Effector CD8-positive, alpha-beta T cell (primary cell): Measurements from ENCODE around the gene SPATA18.
"Not testable (repeated sequence)": the region's sequence is repeated elsewhere in the genome, so short reads cannot be mapped to it uniquely, and the experiment has no call there.

Source experiments
- DNase-seq: peaks from one replicate; lab custom pipeline; 2025; lab: John Stamatoyannopoulos, UW

Gene SPATA18

DNA sequence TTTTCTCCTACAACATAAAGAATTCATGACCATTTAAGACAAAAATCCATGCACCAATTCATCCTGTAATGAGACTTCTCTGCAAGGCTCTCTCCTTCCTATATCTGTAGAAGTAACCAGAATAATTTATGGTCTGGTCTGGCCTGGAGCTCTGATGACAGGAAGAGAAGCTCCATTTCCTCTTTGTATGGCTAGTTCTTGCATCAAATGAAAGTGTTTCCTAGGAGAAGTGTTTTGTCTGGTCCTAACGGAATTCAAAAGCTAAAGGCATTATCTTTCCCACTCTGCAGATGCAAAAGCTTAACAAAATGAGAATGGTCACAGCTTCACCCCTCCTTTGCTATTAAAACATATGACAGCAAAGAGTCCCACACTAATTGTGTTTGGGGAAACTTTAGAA lies 55.1 kb downstream of the SPATA18 start:
- DNase-seq: no peak

- no peak for DNase-seq
These were observed 55.6 kb downstream of the SPATA18 start for GRCh38 chr4:52106660-52107059.

DNA sequence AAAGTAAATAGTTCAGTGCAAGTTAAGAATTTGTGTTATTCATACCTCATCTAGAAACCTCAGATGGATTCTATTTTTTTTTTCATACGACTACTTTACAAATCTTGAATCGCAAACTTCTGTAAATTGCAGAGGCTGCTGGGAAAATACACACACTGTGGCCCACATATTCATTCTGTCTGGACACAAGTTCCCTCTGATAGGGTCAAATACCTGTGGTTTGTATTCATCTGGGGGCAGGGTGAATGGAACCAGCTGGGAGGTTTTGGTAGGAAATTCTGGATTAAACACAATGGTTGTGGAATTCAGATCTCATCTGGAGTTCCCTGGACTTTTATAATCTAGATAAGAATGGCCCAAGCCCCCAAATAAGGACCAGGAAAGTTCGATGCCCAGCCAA lies 56.2 kb downstream of the SPATA18 start:
- no peak for DNase-seq

GRCh38 chr4:52107745-52108144 lies 56.6 kb downstream of the SPATA18 start:
- no peak for DNase-seq

GRCh38 chr4:52110171-52110570 lies 59.1 kb downstream of the SPATA18 start:
- no peak for DNase-seq

- DNase-seq: no peak
These were observed 60.9 kb downstream of the SPATA18 start for GRCh38 chr4:52111995-52112394.

DNA sequence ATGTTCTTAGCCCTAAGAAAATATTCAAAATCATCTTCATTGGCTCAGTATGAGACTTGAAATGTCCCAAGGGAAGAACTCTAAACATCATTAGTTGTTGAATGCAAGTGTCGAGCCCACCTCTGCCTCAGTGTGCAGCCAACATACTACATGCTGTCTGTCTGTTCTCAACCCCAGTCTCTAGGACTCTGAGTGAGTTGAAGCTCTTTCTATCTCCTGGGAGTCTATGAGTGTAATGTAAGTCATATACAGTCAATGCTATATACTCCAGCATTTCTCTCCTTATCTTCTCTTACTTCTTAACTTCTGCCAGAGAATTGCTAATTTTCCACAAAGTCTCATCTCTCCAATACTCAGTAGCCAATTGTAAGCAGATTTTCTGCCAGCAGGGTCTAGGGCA lies 61.3 kb downstream of the SPATA18 start:
- no peak for DNase-seq

DNA sequence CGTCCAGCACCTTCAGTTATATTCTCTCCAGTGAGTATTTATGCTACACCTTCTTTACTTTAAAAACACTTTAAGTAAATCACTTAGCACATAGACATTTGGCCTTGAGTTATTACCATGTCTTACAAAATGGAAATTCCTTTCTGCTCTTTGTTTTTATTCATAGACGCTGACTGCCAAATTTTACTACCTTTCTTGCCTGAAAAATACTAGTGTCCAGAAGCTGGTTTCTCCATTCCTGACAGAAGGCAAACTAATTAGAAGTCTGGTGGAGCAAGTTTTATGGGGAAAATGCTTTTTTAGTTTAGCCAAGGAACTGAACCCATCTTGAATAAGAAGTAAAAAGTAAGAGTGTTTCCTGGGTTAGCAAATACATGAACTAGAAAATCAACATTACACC lies 65.5 kb downstream of the SPATA18 start:
- DNase-seq: no peak

- no peak for DNase-seq
These were observed 75.1 kb downstream of the SPATA18 start for GRCh38 chr4:52126226-52126625.

GRCh38 chr4:52126966-52127365 lies 75.9 kb downstream of the SPATA18 start:
- DNase-seq: no peak

DNA sequence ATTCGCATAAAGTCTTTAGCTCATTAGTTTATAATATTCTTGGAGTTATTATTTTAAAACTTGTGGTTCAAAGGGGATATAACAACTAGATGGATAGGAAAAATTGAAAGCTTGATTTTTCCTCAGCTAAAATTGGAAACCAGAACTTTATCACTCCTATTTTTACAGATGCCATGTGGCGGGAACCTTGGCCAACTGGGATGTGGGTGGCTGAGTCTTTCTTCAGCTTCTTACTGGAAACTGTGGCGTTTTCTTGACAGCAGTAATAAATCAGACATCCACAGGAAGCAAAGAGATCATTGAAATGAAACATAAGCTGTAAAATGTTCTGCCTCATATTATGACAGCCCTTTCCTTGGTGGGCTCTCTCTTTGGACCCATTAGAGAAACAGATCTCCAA lies 84.1 kb downstream of the SPATA18 start:
- DNase-seq: no peak

- DNase-seq: not testable (repeated sequence)
These were observed 86.0 kb downstream of the SPATA18 start for GRCh38 chr4:52137152-52137551.

DNA sequence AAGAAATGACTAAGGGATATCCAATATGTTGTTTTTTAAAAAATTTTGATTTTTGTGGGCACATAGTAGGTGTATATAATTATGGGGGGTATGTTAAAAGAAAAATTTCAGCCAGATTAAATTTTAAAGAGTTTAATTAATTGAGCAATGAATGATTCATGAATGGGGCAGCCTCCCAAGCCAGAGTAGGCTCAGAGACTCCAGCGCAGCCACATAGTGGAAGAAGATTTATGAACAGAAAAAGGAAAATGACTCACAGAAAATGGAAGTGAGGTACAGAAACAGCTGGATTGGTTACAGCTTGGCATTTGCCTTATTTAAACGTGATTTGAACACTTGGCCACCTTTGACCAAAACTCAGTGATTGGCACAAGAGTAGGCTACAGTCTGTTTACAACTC lies 91.7 kb downstream of the SPATA18 start:
- no peak for DNase-seq

GRCh38 chr4:52143815-52144214 lies 92.7 kb downstream of the SPATA18 start:
- DNase-seq: no peak

DNA sequence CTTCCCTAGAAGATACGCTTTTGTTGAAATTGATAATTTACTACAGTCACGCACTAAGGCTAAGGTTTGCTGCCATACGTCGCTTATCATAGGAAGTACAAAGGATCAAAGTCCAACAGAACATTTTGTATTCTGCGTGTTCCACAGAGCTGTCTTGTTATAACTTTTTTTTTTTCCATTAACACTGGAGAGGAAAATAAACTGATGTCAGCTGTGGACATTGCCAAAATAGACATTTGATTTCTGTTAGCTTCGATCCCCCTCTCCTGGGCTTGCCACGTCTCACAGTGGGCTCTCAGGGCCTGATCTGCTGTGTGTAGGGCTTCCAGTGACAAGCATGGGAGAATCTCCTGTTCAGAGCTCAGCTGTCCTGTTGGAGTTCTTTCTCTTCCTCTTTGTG lies 93.3 kb downstream of the SPATA18 start:
- DNase-seq: no peak
